Dermis microvascular lymphatic vessel endothelial cell (primary cell): ENCODE data around the gene TSPAN17. TPM values are rescaled to one million over a fixed set of nuclear protein-coding genes. Genes with fewer than 3 reads are reported as not detected.
A peak's percentile ranks its signal among the peaks of the same experiment; 100 is the strongest.

Experiments
- DNase-seq, 2 donors: peaks; one replicate each; pipeline versions ENCODE4 v3.0.0 to v3.0.0-alpha.2; 2010; ENCODE audit warnings: low read depth in 2 of 2
- total RNA-seq: library from RNA; depleted of rRNA; stranded (reverse); fragments of >200 nt; gene quantifications from 2 replicates; pipeline ENCODE4 v1.2.1, GENCODE V29; 2014

The TSPAN17 gene
- total RNA-seq, 1 donor from 2014 or later = 36.5 TPM

DNA sequence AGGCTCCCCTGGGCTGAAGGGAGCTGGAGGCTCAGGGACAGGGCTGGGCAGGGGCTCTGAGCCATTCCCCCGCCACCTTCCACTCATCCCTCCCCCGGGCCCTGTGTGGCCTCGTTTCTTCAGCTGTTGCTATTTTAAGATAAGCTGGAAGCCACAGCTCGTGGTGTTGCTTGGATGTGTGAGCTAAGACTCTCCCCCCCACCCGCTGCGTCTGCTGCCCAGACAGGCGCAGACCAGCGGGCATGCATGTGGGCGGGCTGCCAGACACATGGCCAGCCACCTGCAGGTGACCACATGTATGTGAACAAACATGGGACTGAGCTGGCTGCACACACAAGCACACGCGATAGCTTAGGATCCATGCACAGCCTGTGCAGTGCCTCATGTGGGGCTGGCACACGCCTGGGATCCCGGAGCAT, 25.6 kb upstream of the TSPAN17 start:
- DNase-seq = no peak

DNA sequence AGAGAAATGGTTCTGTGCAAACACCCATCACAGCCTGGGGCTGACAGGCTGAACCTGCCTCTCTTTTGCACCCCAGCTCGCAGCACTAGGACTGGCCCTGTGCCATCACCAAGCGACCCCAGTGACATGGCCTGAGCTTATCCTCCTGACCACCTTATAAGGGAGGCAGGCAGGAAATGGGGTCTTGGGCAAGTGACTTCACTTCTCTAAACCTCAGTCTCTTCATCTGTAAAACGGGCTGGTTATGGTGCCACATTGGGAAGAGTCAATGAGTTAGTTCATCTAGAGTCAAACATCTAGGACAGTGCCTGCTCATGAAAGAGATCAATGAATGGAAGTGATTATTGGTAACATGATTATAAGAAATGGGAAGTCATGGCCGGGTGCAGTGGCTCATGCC, 23.1 kb upstream of the TSPAN17 start:
- DNase-seq = no peak

DNA sequence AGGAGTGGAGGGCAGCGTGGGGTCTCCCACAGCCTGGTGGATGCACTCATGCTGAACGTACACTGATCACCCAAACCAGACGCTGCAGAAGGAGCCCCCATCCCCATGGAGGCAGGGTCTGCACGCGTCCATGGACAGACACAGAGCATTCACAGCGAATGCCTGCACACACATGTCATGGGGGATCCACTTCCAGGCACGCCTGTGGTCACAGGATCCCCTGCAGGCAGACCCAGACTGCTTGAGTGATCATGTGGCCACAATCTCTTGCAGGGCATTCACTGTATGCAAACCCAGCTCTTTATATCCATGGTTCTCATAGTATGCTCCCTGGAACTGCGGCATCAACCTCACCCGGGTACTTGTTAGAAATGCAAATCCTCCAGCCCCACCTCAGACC, 22.3 kb upstream of the TSPAN17 start:
- no peak for DNase-seq

DNA sequence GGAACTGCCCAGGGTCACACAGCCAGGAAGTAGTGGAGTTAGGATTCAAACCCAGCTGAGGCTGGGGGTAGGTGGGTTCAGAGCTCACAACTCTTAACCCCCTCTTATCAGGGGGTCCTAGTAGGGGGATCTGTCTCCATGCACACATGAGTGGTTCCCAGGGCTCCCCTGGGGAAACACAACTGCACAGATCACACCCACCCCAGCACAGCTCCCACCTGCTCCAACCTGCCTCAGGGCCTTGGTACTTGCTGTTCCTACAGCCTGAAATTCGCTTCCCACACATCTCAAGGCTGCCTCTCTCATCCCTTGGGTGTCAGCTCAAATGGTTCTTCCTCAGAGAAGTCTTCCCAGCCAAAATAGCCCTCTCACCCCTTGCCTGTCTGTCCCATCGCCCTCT, 21.8 kb upstream of the TSPAN17 start:
- no peak for DNase-seq

DNA sequence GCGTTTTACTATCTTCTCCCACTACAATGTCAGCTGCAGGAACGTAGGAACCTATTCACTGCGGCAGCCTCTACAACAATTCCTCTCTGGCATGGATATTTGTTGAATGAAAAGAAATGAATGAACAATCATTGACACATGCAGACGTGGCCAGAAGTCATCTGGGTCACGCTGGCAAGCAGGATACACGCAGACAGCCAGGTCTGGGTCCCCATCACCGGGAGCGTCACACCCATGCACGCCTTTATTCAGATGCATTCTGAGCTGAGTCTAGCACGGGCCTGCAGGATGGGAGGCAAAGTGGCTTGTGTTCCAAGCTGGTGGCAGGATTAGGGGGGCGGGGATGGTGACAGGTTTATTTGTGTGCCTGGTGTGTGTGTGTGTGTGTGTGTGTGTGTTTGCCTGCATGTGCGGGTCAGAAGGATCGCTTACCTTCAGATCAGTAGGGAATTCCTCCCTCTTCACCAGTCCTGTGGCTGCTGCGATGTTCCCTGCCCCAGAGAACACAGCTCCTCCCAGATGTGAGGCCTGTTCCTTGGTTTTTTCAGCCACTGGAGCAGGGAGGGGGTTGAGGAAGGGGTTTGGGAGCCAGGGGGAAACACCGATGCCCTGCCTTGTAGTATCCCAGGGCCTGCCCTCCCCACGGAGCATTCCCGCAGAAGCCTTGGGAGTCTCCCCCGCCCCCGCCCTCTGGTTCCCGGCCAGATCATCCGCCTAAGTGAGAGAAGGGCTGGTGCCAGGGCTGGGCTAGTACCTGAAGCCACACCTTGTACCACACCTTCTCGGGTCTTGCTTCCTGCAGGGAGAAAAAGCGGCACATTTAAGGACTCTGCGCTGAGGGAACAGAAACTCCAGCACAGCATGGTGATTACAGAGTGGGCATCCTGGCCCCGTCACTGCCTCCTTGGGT, 21.1 kb upstream of the TSPAN17 start:
- DNase-seq = no peak

DNA sequence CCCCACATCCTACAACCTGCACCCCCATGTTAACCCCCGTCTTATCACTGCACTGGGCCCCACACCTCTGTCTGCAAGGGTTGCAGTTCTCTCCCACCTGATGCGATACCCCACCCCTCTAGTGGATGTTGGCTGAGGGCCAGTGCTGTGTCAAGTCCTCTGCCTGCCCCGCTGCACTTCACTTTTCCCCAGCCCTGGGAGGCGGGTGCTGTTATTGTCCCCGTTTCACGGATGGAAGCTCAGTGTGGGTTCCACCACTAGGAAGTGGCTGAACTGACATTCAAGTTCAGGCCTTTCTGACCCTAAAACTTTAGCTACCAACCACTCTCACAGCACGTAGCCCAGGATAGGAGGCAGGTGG, 20.4 kb upstream of the TSPAN17 start:
- DNase-seq = no peak

DNA sequence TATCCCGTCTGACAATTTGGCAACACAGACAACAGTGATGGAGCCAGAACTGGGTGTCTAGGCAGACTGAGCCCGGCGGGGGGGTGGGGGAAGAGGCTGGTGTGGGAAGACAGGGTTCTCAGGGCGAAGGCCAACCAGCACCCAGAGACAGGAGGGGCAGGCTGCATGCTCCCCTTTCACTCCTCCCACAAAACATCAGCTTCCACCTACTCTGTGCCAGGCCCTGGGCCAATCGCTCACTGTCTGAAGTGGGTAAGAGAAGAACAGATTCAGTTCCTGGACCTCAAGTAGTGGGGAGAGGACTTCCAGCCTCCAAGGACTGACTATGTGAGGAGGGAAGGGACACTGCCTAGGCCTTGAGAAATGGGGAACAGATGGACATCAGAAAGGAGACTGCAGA, 19.7 kb upstream of the TSPAN17 start:
- DNase-seq = no peak

DNA sequence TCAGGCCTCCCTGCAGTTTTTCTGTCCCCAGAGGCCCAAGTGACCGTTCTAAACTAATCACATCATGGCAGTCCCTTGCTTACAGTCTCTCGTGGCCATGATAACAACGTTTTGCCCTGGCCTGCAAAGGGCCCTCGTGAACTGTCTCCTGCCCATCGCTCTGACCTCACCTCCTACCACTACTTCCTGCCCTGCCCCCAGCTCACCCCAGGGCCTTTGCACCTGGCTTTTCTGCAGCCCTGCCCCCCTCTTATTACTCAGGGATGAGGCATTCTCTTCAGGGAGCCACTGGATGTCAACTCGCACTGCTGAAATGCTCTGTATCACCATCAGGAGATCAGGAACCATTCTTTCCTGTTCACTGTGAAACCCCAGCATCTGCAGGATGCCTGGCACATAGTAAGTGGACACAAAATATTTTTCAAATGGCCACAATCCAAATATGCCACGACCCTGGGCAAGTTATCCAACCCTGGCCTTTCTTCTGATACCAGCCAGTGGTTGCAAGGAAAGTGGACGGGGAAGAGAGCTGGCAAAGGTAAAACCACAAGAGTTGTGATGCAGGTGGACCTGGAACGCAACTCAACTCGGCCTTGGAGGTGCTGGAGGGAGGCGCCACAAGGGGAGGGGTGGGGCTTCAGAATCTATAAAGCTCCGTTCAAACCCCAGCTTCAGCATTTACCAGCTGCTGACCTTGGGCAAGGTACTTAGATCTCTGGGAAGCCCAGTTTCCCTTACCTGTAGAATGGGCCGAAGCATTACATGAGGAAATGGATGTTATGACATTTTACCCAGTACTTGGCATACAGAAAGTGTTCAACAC, 18.7 kb upstream of the TSPAN17 start:
- peak; percentile 57 to 69 for DNase-seq

DNA sequence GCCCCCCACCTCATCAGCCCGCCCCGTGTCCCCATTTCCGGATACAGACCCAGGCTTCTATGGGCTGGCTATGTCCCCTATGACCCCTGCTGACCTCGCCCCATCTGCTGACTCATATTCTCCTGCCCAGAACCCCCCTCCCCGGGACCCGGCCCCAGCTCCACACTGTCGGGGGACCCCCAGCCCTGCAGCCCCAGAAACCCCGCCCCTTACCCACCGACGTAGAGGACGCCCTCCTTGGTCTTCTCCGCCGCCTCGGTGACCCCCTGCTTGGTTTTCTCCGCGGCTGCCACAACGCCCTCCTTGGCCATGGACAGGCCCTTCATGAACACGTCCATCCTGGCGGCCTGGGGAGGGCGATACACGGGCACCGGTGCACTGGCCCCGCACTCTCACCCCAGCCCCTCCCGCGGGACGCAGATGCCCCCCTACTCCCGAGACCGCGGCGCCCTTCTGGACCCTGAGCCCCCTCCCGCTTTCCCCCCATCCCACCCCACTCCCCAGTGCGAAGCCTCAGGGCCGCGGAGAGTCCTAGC, 17.9 kb upstream of the TSPAN17 start:
- DNase-seq = no peak

DNA sequence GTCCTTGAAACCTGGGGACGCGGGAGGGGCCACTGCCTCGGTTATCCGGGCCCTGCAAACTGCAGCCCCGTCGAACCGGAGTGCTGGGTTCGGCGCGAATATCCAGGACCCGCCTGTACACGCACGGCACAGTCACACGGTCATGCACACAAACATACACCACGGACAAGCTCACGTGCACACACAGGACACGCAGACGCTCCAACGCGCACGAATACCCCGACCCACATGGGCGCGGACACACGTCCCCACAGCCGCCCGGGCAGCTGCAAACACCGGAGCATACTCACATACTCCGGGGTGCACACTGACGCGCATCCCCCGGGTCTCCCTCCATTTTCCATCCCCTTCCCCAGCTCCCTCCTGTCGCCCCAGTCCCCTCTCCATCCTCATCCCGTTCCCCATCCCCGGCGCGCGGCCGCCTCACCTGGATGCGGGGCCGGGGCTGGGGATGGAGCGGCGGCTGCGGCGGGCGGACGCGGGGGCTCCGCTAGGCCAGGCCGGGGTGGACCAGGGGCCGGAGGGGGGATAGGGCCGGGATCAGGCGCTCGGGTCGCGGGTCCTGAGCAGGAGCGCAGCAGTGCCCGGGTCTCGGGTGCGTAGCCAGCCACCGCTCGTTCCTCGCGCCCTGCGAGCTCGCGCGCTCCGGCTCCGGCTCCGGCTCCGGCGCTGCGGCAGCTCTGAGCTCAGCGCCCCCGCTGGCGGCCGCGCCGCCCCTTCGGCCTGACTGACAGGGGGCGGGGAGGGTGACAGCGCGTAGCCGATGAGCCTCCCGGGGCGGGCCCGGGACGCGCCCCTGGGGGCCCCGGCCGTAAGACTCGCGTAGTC, 17.2 kb upstream of the TSPAN17 start, which contains the start of the genes EIF4E1B and SNCB:
Gene EIF4E1B (plus strand): TSS at position 823 of the 828 bp plus-strand sequence. CDS start 12,113 bp downstream, outside the sequence.
Gene SNCB (minus strand): TSS at position 682 of the 828 bp plus-strand sequence. CDS start 880 bp downstream, outside the sequence.
- DNase-seq = peak in 1 of 2 donors; percentile 69

DNA sequence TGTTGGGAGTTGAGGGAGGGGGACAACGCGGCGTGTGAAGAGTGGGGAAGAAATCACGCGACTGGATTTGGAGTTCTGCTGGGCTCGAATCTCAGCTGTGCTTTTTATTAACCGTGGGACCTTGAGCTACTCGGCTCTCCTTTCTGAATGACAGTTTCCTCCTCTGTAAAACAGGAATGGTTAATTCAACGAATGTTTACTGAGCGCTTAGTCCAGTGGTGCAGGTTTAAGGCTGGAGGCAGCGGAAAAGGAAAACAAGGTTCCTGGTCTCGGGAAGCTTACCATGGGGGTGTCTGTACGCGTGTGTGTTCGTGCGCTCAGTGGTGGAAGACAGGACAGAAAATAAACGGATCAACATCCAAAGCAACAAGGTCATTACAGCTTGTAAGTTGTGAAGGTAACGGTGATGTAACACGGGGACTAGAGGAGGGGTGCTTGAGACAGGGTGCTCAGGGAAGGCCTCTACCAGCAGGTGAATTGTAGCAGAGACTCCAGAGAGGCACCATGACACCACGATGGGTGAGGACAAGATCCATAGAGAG, 16.5 kb upstream of the TSPAN17 start:
- DNase-seq = no peak

DNA sequence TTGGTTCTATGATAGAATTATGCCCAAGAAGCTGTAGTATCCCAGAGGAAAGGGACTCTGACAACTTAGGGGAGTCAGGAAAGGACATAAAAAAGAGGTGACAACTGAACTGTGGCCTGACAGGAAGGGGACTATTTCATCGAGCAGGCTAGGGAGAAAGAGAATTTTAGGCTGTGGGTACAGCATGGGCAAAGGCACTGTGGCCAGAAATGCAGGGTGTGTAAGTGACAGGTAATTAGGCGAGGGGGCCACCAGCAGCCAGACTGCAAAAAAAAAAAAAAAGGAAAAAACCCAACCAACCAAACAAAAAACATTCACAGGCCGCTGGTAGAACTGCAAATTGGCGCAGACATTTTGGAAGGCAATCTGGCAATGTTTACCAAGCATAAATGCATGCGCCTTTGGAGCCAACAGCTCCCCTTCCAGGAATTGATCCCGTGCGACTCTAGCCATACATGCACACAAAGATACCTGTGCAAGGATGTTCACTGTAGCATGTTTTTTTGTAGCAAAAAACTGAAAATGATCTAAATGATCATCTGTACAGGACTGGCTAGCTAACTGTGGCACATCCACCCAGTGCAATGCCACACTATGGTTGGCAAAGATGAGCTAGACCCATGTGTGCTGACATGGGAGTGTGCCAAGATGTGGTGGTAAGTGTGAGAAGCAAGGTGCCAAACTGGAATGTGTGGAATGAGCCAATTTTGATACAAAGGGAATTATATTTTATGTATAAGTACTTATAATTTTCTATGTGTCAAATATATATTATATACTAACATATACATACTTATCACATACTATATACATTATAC, 15.7 kb upstream of the TSPAN17 start:
- no peak for DNase-seq

DNA sequence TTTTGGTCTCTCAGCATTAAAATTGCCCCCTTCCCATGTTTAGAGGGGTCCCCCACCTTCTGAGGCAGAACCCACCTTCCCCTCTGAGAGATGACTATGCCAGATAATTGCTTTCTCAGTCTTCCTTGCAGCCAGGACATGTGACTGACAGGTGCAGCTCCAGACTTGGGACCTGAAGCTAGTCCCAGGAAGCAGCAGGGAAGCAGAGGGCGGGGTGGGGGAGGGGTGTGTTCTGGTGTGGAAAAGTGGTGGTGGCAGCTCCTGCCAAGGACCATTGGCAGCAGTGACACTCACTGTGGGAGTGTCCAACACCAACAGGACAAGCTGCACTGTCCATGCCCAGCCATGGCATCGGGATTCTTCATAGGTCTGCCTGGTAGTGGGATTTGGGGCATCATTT, 14.5 kb upstream of the TSPAN17 start:
- no peak for DNase-seq

DNA sequence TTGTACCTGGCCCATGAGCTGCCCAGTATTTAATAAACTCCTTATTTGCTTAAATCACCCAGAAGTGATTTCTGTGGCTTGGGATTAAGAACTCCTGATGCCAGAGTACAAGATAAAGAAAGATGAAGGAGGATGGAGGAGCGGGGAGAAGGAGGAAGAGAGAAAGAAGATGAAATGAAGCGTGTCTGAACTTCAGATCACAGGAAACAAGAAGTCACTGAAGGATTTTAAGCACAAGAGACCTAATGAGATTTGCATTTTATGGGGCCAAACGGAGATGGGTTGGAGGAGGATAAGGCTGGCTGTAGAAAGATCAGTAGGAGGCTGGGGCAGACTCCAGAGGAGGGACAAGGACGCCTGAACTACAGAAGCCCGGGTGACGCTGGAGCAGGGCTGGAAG, 13.7 kb upstream of the TSPAN17 start:
- no peak for DNase-seq

DNA sequence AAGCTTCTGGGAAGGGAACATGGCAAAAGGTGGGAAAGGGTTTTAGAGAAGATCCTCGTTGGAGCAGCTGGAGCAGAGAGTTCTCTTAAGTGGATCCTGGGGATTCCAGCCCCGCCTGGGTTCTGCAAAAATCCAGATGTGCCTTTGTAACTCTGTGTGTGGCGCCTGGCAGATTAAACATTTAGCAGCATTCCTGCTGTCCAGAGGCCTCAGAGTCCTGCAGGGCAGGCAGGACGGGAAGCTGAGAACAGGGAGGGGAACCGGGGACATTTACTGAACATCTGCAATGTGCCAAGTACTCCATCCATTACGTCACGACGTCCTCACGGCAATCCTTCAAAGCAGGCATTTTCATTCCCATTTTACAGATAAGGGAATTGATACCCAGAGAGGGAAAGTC, 10.9 kb upstream of the TSPAN17 start:
- no peak for DNase-seq

DNA sequence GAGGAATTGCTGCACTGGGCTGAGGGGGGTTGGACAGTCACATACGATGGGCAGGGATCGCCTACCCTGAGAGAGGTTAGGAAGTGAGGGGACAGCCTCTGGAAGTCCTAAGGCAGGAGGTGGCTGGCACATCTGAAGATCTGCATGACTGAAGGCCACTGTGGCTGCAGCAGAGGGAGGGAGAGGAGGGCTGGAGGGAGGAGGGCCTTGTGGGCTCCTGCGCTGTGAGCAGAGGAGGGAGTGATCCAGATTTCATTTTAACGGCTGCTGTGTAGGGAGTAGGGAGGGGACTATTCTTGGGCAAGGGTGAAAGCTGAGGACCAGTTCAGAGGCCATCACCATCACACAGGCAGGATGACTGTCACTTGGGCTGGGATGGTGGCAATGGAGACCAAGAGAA, 9.7 kb upstream of the TSPAN17 start:
- no peak for DNase-seq

DNA sequence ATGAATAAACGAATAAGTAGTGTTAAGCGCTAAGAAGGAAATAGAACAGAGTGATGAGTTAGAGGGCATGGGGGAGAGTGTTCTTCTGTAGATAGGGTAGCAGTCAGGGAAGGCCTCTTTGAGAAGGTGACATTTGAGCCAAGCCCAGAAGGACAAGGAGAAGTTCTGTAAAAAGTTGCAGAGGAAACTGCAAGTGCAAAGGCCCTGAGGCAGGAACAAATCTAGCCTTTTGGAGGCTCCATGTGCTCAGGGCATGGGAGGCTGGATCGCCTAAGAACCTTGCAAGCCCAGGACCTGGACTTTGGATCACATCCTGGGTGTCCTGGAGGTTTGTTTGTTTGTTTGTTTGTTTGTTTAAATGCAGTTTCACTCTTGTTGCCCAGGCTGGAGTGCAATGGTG, 8.8 kb upstream of the TSPAN17 start:
- DNase-seq = no peak

DNA sequence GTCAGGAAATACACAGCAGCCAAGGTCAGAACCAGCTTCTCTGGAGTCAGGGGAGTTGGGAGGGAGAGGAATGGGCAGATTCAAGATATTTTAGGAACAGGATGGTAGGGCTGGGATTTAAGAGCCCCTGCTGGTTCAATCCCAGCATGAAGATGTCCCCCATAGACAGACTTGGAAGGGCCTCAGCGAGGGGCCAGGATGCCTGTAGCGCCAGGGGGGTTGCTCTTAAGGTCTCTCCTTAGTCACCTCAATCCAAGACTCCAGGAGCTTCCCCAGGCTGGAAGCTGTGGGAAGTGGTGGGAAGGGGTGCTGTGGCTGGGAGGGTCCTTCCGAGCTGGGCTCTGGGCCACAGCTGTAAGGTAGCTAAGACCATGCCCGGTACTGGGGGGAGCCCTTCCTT, 8.1 kb upstream of the TSPAN17 start:
- DNase-seq = no peak

DNA sequence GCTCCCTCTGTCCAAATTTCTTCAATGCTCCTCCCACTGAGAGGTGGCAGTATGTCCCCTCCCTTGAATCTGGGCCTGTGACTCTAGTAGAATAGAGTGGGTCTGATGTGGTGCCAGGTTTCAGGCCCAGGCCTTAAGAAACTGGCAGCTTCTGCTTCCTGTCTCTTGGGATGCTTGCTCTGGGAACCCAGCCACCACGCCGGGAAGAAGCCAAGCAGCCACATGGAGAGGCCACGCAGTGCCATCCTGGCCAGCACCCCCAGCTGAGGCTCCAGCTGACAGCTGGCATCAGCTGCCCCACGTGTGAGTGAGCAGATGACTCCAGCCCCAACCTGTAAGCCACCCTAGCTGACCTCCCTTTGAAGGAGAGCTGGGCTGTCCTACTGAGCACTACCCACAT, 7.3 kb upstream of the TSPAN17 start:
- no peak for DNase-seq

DNA sequence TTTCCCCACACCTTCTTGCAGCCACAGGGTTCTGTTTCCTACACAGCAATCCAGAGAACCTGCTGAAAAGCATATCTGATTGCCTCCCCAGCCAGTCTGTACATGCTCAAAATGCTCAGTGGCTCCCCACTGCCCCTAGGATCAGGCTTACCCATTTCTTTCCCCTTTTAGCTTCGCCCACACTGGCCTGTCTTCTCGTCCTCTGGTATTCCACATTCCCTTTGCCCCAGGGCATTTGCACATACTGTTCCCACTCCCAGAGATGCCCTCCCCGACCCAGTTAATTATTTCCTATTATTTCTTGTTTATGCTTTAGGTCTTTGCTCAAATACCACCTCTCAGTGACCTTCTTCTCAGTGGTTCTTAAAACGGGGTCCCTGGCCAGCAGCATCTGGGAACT, 6.7 kb upstream of the TSPAN17 start:
- DNase-seq = no peak
